WTC11 (cell line): ENCODE measurements around the gene CLDN9. TPM values are rescaled to one million over a fixed set of nuclear protein-coding genes. Genes with fewer than 3 reads are reported as not detected.
A peak's percentile ranks its signal among the peaks of the same experiment; 100 is the strongest.

Source experiments
- ATAC-seq: fragments of 200-7000 bp; cut with Tn5 transposase; 2 replicates; pipeline ENCODE4 v1.10.0; 2021; ENCODE audit warnings: mild to moderate bottlenecking, moderate library complexity
- CTCF ChIA-PET: fragments of 300-600 bp; sonication (Branson Sonifier 250); formaldehyde crosslinking; loops from one replicate; lab custom pipeline; 2021; ENCODE audit warnings: antibody characterized with exemption; lab: Charles Lee
- POLR2A ChIA-PET: fragments of 350-600 bp; sonication (Branson Sonifier 250); formaldehyde crosslinking; loops from one replicate; lab custom pipeline; 2021; ENCODE audit warnings: antibody characterized with exemption; lab: Charles Lee
- DNase-seq: peaks from one replicate; pipeline ENCODE4 v3.0.0; 2021; ENCODE audit warnings: low spot score
- H3K27ac Mint-ChIP-seq: 2 replicates; pipeline ENCODE4 v1.8.0; 2021; ENCODE audit warnings: mixed read lengths
- H3K27me3 Mint-ChIP-seq: 2 replicates; pipeline ENCODE4 v1.8.0; 2021; ENCODE audit warnings: low read depth, mild to moderate bottlenecking, moderate library complexity, mixed read lengths
- H3K36me3 Mint-ChIP-seq: 2 replicates; pipeline ENCODE4 v1.8.0; 2021; ENCODE audit warnings: mixed read lengths
- H3K4me1 Mint-ChIP-seq: 2 replicates; pipeline ENCODE4 v1.8.0; 2022; ENCODE audit warnings: mixed read lengths
- H3K4me3 Mint-ChIP-seq: 2 replicates; pipeline ENCODE4 v1.8.0; 2021; ENCODE audit warnings: mild to moderate bottlenecking, moderate library complexity, mixed read lengths
- H3K9me3 Mint-ChIP-seq: 2 replicates; pipeline ENCODE4 v1.8.0; 2021; ENCODE audit warnings: mixed read lengths
- AFF4 ChIP-seq: sonication (generic); formaldehyde crosslinking; IDR thresholded peaks from 2 replicates; pipeline ENCODE4 v1.8.1; 2023; ENCODE audit warnings: mild to moderate bottlenecking, missing genetic modification reagents, borderline replicate concordance
- CREB1 ChIP-seq: sonication (generic); formaldehyde crosslinking; IDR thresholded peaks from 2 replicates; pipeline ENCODE4 v1.8.0; 2023; ENCODE audit warnings: mild to moderate bottlenecking, missing genetic modification reagents
- ELF4 ChIP-seq: sonication (generic); formaldehyde crosslinking; IDR thresholded peaks from 2 replicates; pipeline ENCODE4 v1.8.1; 2022; ENCODE audit warnings: low read depth, mild to moderate bottlenecking, moderate library complexity, missing genetic modification reagents
- GTF2I ChIP-seq: fragments of 250-450 bp; sonication (Bioruptor Pico); conservative IDR thresholded peaks from 2 replicates; pipeline ENCODE4 v1.4.0; 2021; ENCODE audit warnings: mild to moderate bottlenecking
- RORB ChIP-seq: fragments of 250-450 bp; sonication (Bioruptor Pico); IDR thresholded peaks from 2 replicates; pipeline ENCODE4 v1.9.0; 2021; ENCODE audit warnings: mild to moderate bottlenecking
- TP53 ChIP-seq: sonication (generic); formaldehyde crosslinking; IDR thresholded peaks from 2 replicates; pipeline ENCODE4 v1.8.1; 2023; ENCODE audit warnings: mild to moderate bottlenecking, missing genetic modification reagents
- ZNF219 ChIP-seq: sonication (generic); formaldehyde crosslinking; IDR thresholded peaks from 2 replicates; pipeline ENCODE4 v1.8.0; 2023; ENCODE audit warnings: missing genetic modification reagents, mild to moderate bottlenecking, borderline replicate concordance
- ZNF232 ChIP-seq: sonication (generic); formaldehyde crosslinking; IDR thresholded peaks from 2 replicates; pipeline ENCODE4 v1.8.0; 2022; ENCODE audit warnings: mild to moderate bottlenecking, missing genetic modification reagents
- ZNF416 ChIP-seq: fragments of 250-450 bp; sonication (Bioruptor Pico); IDR thresholded peaks from 2 replicates; pipeline ENCODE4 v1.9.0; 2021; ENCODE audit warnings: mild to moderate bottlenecking, inconsistent platforms
- total RNA-seq: library from RNA; stranded (reverse); gene quantifications from 3 replicates; pipeline ENCODE4 v1.2.3, GENCODE V29; 2021
- TF ChIP-seq, protein P1 (sequence below): sonication (generic); formaldehyde crosslinking; IDR thresholded peaks from 2 replicates; pipeline ENCODE4 v1.8.0; 2022; ENCODE audit warnings: mild to moderate bottlenecking, missing genetic modification reagents
- TF ChIP-seq, protein P2 (sequence below): sonication (generic); formaldehyde crosslinking; IDR thresholded peaks from 2 replicates; pipeline ENCODE4 v1.8.1; 2022; ENCODE audit warnings: low read depth, mild to moderate bottlenecking, moderate library complexity, missing genetic modification reagents, borderline replicate concordance
- TF ChIP-seq, protein P3 (sequence below): sonication (generic); formaldehyde crosslinking; IDR thresholded peaks from 2 replicates; pipeline ENCODE4 v1.8.0; 2022; ENCODE audit warnings: mild to moderate bottlenecking, missing genetic modification reagents
- TF ChIP-seq, protein P4 (sequence below): sonication (generic); formaldehyde crosslinking; IDR thresholded peaks from 2 replicates; pipeline ENCODE4 v1.8.0; 2022; ENCODE audit warnings: missing genetic modification reagents
- TF ChIP-seq, protein P5 (sequence below): fragments of 250-450 bp; sonication (Bioruptor Pico); IDR thresholded peaks from 2 replicates; pipeline ENCODE4 v1.9.0; 2021; ENCODE audit warnings: mild to moderate bottlenecking
- TF ChIP-seq, protein P6 (sequence below): fragments of 200-600 bp; IDR thresholded peaks from 2 replicates; pipeline ENCODE4 v1.8.0; 2022; ENCODE audit warnings: antibody characterized with exemption
- TF ChIP-seq, protein P7 (sequence below): sonication (generic); formaldehyde crosslinking; IDR thresholded peaks from 2 replicates; pipeline ENCODE4 v1.8.0; 2023; ENCODE audit warnings: missing genetic modification reagents, mild to moderate bottlenecking, borderline replicate concordance

CLDN9 gene
- total RNA-seq, 1 experiment from 2014 or later, result 0.92 TPM

DNA sequence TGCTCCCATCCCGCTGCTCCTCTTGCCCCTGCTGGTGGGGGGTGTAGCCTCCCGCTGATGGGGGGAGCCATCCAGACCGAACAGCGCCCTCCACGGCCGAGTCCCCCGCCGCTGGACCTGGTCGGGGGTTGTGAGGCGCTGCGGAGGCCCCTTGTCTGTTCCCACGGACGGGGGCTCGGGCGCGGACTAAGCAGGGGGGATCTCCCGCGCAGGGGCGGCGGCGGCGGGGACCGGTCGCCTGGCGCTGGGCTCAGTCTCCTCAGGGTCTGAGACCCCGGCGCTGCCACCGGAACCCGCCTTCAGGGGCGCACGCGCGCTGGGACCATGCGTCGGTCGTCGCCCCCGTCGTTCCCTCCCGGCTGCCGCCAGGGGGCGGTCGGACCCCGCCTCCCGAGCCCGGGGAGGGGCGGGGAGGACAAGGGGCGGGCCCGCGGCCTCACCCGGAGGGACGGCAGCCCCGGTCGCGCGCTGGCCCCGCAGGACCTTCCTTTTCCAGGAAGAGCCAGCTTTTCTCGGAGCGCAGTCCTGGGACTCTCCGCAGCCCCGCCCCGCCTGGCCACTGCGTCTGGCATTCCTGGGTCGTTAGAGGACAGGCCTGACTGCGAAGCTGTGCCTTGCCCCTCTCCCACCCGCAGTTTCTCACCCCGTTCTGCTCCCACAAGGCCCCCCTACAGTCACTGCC lies 46.5 kb downstream of the CLDN9 start:
- peak; percentile 79 for ATAC-seq
- Mint-ChIP-seq H3K27me3 (peaks cover 3% of the 10 kb centered on the region; the same call in 1 of the 2 replicates), H3K36me3 (no peaks in the 10 kb centered on the region), H3K4me1 (peaks cover 28% of the 10 kb centered on the region), H3K9me3 (no peaks in the 10 kb centered on the region), H3K4me3 (peak overlapping the region; percentile 76), H3K27ac (peak overlapping the region; percentile 79; the same call in 1 of the 2 replicates)
- POLR2A ChIA-PET, result interaction anchor here (0.9 to 3.2 kb wide), 12 partner anchors 13 to 70 kb away, joined by 3 to 29 read pairs (median 6); partner anchors contain the start of genes CLDN9, HCFC1R1, MMP25 and TNFRSF12A
- CTCF ChIA-PET, result interaction anchor here (0.6 to 3.6 kb wide), 54 partner anchors 9 to 205 kb away, joined by 3 to 109 read pairs (median 5); partner anchors contain the start of genes BICDL2, CLDN6, HCFC1R1 and KREMEN2
- peak; percentile 94 for DNase-seq
- peak; percentile 62; the same call in 1 of the 2 replicates for TF ChIP-seq TP53
- no peak for TF ChIP-seq RORB
- TF ChIP-seq, protein P1, sequence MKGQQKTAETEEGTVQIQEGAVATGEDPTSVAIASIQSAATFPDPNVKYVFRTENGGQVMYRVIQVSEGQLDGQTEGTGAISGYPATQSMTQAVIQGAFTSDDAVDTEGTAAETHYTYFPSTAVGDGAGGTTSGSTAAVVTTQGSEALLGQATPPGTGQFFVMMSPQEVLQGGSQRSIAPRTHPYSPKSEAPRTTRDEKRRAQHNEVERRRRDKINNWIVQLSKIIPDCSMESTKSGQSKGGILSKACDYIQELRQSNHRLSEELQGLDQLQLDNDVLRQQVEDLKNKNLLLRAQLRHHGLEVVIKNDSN (CRISPR knock-in tag), result peak; percentile 35; the same call in 1 of the 2 replicates
- TF ChIP-seq, protein P2, sequence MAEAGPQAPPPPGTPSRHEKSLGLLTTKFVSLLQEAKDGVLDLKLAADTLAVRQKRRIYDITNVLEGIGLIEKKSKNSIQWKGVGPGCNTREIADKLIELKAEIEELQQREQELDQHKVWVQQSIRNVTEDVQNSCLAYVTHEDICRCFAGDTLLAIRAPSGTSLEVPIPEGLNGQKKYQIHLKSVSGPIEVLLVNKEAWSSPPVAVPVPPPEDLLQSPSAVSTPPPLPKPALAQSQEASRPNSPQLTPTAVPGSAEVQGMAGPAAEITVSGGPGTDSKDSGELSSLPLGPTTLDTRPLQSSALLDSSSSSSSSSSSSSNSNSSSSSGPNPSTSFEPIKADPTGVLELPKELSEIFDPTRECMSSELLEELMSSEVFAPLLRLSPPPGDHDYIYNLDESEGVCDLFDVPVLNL (CRISPR knock-in tag), result no peak
- TF ChIP-seq, protein P3, sequence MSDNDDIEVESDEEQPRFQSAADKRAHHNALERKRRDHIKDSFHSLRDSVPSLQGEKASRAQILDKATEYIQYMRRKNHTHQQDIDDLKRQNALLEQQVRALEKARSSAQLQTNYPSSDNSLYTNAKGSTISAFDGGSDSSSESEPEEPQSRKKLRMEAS (CRISPR knock-in tag), result peak; percentile 83
- TF ChIP-seq ZNF232 (CRISPR knock-in tag), result 0 out of 2 replicates have a peak, but pooled peaks have one; percentile 34
- TF ChIP-seq GTF2I (CRISPR knock-in tag), result no peak
- no peak for TF ChIP-seq AFF4
- TF ChIP-seq, protein P4, sequence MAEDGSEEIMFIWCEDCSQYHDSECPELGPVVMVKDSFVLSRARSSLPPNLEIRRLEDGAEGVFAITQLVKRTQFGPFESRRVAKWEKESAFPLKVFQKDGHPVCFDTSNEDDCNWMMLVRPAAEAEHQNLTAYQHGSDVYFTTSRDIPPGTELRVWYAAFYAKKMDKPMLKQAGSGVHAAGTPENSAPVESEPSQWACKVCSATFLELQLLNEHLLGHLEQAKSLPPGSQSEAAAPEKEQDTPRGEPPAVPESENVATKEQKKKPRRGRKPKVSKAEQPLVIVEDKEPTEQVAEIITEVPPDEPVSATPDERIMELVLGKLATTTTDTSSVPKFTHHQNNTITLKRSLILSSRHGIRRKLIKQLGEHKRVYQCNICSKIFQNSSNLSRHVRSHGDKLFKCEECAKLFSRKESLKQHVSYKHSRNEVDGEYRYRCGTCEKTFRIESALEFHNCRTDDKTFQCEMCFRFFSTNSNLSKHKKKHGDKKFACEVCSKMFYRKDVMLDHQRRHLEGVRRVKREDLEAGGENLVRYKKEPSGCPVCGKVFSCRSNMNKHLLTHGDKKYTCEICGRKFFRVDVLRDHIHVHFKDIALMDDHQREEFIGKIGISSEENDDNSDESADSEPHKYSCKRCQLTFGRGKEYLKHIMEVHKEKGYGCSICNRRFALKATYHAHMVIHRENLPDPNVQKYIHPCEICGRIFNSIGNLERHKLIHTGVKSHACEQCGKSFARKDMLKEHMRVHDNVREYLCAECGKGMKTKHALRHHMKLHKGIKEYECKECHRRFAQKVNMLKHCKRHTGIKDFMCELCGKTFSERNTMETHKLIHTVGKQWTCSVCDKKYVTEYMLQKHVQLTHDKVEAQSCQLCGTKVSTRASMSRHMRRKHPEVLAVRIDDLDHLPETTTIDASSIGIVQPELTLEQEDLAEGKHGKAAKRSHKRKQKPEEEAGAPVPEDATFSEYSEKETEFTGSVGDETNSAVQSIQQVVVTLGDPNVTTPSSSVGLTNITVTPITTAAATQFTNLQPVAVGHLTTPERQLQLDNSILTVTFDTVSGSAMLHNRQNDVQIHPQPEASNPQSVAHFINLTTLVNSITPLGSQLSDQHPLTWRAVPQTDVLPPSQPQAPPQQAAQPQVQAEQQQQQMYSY (CRISPR knock-in tag), result peak; percentile 22; the same call in 1 of the 2 replicates
- TF ChIP-seq ZNF219 (CRISPR knock-in tag), result no peak
- 0 out of 2 replicates have a peak, but pooled peaks have one; percentile 56 for TF ChIP-seq ELF4 (CRISPR knock-in tag)
- TF ChIP-seq, protein P5, sequence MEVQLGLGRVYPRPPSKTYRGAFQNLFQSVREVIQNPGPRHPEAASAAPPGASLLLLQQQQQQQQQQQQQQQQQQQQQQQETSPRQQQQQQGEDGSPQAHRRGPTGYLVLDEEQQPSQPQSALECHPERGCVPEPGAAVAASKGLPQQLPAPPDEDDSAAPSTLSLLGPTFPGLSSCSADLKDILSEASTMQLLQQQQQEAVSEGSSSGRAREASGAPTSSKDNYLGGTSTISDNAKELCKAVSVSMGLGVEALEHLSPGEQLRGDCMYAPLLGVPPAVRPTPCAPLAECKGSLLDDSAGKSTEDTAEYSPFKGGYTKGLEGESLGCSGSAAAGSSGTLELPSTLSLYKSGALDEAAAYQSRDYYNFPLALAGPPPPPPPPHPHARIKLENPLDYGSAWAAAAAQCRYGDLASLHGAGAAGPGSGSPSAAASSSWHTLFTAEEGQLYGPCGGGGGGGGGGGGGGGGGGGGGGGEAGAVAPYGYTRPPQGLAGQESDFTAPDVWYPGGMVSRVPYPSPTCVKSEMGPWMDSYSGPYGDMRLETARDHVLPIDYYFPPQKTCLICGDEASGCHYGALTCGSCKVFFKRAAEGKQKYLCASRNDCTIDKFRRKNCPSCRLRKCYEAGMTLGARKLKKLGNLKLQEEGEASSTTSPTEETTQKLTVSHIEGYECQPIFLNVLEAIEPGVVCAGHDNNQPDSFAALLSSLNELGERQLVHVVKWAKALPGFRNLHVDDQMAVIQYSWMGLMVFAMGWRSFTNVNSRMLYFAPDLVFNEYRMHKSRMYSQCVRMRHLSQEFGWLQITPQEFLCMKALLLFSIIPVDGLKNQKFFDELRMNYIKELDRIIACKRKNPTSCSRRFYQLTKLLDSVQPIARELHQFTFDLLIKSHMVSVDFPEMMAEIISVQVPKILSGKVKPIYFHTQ (CRISPR knock-in tag), result no peak
- no peak for TF ChIP-seq CREB1 (CRISPR knock-in tag)
- TF ChIP-seq, protein P6, sequence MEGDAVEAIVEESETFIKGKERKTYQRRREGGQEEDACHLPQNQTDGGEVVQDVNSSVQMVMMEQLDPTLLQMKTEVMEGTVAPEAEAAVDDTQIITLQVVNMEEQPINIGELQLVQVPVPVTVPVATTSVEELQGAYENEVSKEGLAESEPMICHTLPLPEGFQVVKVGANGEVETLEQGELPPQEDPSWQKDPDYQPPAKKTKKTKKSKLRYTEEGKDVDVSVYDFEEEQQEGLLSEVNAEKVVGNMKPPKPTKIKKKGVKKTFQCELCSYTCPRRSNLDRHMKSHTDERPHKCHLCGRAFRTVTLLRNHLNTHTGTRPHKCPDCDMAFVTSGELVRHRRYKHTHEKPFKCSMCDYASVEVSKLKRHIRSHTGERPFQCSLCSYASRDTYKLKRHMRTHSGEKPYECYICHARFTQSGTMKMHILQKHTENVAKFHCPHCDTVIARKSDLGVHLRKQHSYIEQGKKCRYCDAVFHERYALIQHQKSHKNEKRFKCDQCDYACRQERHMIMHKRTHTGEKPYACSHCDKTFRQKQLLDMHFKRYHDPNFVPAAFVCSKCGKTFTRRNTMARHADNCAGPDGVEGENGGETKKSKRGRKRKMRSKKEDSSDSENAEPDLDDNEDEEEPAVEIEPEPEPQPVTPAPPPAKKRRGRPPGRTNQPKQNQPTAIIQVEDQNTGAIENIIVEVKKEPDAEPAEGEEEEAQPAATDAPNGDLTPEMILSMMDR, result peak; percentile 92
- peak; percentile 51; the same call in 1 of the 2 replicates for TF ChIP-seq ZNF416 (CRISPR knock-in tag)
- TF ChIP-seq, protein P7, sequence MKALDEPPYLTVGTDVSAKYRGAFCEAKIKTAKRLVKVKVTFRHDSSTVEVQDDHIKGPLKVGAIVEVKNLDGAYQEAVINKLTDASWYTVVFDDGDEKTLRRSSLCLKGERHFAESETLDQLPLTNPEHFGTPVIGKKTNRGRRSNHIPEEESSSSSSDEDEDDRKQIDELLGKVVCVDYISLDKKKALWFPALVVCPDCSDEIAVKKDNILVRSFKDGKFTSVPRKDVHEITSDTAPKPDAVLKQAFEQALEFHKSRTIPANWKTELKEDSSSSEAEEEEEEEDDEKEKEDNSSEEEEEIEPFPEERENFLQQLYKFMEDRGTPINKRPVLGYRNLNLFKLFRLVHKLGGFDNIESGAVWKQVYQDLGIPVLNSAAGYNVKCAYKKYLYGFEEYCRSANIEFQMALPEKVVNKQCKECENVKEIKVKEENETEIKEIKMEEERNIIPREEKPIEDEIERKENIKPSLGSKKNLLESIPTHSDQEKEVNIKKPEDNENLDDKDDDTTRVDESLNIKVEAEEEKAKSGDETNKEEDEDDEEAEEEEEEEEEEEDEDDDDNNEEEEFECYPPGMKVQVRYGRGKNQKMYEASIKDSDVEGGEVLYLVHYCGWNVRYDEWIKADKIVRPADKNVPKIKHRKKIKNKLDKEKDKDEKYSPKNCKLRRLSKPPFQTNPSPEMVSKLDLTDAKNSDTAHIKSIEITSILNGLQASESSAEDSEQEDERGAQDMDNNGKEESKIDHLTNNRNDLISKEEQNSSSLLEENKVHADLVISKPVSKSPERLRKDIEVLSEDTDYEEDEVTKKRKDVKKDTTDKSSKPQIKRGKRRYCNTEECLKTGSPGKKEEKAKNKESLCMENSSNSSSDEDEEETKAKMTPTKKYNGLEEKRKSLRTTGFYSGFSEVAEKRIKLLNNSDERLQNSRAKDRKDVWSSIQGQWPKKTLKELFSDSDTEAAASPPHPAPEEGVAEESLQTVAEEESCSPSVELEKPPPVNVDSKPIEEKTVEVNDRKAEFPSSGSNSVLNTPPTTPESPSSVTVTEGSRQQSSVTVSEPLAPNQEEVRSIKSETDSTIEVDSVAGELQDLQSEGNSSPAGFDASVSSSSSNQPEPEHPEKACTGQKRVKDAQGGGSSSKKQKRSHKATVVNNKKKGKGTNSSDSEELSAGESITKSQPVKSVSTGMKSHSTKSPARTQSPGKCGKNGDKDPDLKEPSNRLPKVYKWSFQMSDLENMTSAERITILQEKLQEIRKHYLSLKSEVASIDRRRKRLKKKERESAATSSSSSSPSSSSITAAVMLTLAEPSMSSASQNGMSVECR, result 0 out of 2 replicates have a peak, but pooled peaks have one; percentile 35
